Activated CD4-positive, alpha-beta T cell treated with anti-CD3 and anti-CD28 coated beads, Interleukin-10, Interleukin-2, amounts not matched to agents 100 ng/mL and 50 ng/mL, durations not matched to agents 16 hours and 8 hours (primary cell): ENCODE data around the gene PSG7.
"Not testable (repeated sequence)": the region's sequence is repeated elsewhere in the genome, so short reads cannot be mapped to it uniquely, and the experiment has no call there.

ENCODE experiments used
- DNase-seq: peaks from one replicate; pipeline ENCODE4 v3.0.0-alpha.2; 2020

Gene PSG7

GRCh38 chr19:42912941-42913340 is 24.1 kb downstream of the PSG7 start:
- not testable (repeated sequence) for DNase-seq

DNA sequence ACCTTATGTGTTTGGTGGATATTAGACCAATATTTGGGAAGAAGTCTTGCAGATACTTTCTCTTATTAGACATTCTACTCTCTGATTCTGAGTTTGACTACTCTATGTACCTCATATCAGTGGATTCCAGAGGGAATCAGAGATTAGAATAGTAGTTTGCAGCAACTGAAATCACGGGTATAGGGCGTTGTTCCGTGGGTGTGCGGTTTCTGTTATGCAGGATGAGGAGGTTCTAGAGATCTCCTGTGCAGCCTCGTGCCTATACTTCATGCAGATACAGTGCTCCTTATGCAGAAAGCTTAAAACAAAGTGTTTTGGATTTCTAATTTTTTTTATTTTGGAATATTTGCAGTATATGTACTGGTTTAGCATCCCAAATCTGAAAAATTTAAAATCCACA is 25.3 kb downstream of the PSG7 start:
- DNase-seq, result not testable (repeated sequence)

GRCh38 chr19:42906162-42906561 is 30.8 kb downstream of the PSG7 start:
- not testable (repeated sequence) for DNase-seq

DNA sequence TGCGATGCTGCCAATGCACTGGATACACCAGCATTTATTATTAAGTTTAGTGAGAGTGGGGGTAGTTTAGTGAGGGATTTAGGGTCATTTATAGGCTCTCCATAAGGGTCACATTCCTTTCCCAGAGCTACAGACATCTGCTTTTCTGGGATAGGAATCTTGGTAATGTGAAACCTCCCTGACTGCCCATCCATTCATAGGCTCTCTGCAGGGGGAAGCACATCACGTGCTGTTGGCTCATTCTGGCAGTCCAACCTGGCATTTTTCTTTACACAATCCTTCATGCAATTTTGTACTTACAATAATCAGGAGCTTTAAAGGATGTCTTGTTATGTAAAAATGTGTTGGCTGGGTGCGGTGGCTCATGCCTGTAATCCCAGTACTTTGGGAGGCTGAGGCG is 36.4 kb downstream of the PSG7 start:
- not testable (repeated sequence) for DNase-seq

DNA sequence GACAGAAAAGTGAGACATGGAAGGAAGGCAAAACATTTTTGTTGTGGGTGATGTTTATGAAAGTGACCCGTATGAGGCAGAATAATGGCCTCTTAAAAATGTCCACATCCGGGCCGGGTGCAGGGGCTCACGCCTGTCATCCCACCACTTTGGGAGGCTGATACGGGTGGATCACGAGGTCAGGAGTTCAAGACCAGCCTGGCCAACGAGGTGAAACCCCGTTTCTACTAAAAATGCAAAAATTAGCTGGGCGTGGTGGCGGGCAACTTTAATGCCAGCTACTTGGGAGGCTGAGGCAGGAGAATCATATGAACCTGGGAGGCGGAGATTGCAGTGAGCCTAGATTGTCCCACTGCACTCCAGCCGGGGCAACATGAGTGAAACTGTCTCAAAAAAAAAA is 37.3 kb downstream of the PSG7 start:
- DNase-seq, result not testable (repeated sequence)

- not testable (repeated sequence) for DNase-seq
Observed at GRCh38 chr19:42899110-42899509, 37.9 kb downstream of the PSG7 start.

GRCh38 chr19:42898656-42899055 is 38.4 kb downstream of the PSG7 start:
- DNase-seq, result not testable (repeated sequence)

DNA sequence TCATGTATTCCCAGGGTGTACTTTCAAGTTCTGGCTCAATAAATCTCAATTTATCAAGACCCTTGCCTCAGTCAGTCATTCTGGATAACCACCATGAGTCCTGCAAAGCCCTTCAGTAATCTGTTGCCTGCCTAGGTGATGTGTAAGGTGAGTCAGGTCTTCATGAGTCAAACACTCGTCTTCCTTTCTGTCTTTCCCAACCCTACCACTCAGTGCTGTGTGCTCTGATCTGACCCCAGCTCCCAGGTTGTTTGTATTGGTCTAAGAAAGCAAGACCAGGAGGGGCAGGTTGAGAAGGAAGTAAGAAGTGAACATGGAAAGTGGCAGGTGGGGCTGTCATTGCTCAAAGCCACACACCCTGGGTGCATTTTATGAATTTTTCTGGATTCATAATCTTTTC is 39.3 kb downstream of the PSG7 start:
- DNase-seq, result not testable (repeated sequence)

GRCh38 chr19:42890446-42890845 is 46.6 kb downstream of the PSG7 start:
- not testable (repeated sequence) for DNase-seq

GRCh38 chr19:42887876-42888445 is 49.0 kb downstream of the PSG7 start:
- DNase-seq, result not testable (repeated sequence)

DNA sequence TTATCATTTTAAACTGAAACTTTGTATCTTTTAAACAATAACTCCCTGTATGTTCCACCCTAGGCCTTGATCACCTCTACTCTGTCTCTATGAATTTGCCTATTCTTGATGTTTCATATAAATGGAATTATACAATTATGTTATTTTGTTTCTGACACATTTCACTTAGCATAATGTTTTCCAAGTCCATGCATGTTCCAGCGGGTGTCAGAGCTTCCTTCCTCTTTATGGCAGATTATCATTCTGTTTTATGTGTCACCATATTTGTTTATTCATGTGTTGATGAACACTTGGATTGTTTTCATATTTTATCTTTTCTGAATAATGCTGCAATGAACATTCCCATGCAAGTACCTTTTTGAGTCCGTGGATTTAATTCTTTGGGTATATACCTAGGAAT is 54.3 kb downstream of the PSG7 start:
- not testable (repeated sequence) for DNase-seq

DNA sequence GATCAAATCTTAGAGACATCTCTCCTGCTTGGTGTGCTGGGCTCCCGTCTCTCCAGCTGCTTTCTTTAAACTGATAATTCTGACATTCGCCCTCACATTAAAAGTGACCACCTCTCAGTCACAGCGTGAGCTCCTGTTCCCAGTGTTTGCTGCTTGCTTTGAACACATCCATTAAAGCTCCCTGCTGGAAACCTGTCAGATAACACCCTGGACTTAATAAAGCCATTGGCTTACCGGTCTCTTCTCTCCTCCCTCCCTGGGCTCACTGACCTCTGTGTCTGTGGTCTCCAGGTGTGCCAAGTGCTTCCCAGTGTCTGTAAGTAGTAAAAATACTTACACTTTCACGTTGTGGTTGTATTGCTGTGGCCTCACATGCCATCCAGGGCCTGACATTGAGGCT is 55.0 kb downstream of the PSG7 start:
- DNase-seq, result not testable (repeated sequence)

GRCh38 chr19:42881279-42881678 is 55.7 kb downstream of the PSG7 start:
- DNase-seq, result not testable (repeated sequence)

GRCh38 chr19:42880621-42881020 is 56.4 kb downstream of the PSG7 start:
- not testable (repeated sequence) for DNase-seq

- no peak for DNase-seq
Observed at GRCh38 chr19:42879613-42880012, 57.4 kb downstream of the PSG7 start, which contains the start of gene PSG1. TSS of gene PSG1 (minus strand) at chr19:42879713. CDS start at chr19:42879581, 132 bp downstream.

GRCh38 chr19:42876596-42876995 is 60.4 kb downstream of the PSG7 start:
- not testable (repeated sequence) for DNase-seq

- DNase-seq, result not testable (repeated sequence)
Observed at GRCh38 chr19:42875881-42876280, 61.1 kb downstream of the PSG7 start.

GRCh38 chr19:42874901-42875813 is 61.9 kb downstream of the PSG7 start:
- not testable (repeated sequence) for DNase-seq

- not testable (repeated sequence) for DNase-seq
Observed at GRCh38 chr19:42874136-42874535, 62.9 kb downstream of the PSG7 start.
